Coronary artery (tissue), 2 donors: Measurements from ENCODE around the gene TGFBR1.
"Not testable (repeated sequence)": the region's sequence is repeated elsewhere in the genome, so short reads cannot be mapped to it uniquely, and the experiment has no call there.

Source experiments
- DNase-seq: peaks from one replicate; pipeline ENCODE4 v3.0.0-alpha.2; 2017; ENCODE audit warnings: low spot score
- H3K27ac ChIP-seq, 2 donors: fragments of 200-600 bp; sonication (generic); one replicate each; pipeline ENCODE4 v1.5.1; 2016 to 2019
- H3K4me3 ChIP-seq: fragments of 200-600 bp; sonication (generic); 2 replicates; pipeline ENCODE4 v1.5.1; 2016; ENCODE audit warnings: mild to moderate bottlenecking, moderate library complexity
- TF ChIP-seq, protein P1 (sequence below): fragments of 200-600 bp; sonication (generic); IDR thresholded peaks from one replicate; pipeline ENCODE4 v1.5.1; 2019; ENCODE audit warnings: antibody characterized with exemption

Gene TGFBR1

GRCh38 chr9:99090336-99091130, 14.4 kb upstream of the TGFBR1 start:
- DNase-seq = no peak
- Histone ChIP-seq H3K4me3 (no peak overlapping the region), H3K27ac (no peak overlapping the region)
- TF ChIP-seq, protein P1, sequence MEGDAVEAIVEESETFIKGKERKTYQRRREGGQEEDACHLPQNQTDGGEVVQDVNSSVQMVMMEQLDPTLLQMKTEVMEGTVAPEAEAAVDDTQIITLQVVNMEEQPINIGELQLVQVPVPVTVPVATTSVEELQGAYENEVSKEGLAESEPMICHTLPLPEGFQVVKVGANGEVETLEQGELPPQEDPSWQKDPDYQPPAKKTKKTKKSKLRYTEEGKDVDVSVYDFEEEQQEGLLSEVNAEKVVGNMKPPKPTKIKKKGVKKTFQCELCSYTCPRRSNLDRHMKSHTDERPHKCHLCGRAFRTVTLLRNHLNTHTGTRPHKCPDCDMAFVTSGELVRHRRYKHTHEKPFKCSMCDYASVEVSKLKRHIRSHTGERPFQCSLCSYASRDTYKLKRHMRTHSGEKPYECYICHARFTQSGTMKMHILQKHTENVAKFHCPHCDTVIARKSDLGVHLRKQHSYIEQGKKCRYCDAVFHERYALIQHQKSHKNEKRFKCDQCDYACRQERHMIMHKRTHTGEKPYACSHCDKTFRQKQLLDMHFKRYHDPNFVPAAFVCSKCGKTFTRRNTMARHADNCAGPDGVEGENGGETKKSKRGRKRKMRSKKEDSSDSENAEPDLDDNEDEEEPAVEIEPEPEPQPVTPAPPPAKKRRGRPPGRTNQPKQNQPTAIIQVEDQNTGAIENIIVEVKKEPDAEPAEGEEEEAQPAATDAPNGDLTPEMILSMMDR = no peak

DNA sequence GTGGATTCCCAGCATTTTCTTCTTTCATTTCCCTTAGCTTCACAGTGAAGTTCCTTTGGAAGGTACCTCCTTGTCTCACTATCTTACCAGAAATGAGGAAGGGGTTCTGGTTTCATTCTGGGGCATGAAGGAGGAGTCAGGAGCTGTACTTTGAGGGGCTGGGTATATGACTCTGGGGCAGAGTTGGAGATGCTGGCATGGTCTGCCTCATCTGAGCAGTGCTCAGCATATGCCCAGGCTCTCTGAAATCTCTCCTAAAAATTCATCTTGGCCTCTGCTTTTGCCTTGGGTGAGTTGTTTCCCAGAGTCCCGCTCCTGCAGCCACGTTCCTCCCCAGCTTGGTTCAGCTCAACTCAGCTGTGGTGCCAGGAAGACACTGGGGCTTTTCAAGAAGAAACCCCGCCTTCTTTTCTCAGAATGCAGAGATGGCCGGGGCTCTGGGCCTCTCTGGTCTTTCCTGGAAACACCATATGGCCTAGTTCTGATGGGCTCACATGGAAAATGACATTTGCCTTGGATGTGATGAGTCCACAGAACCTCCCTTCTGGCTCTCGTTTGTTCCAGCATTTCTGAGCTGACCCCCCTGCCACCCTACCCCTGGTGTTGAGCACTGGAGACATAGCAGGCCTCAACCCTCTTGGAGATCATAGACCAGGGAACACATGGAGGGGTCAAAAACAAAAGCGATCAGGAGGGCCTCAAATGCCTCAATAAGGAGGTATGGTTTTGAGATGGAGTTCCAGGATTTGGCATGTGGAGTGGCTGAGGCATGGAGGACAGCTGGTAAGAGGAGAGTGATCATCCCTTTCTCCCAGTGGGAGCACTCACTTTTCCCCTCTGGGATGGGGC, 12.0 kb upstream of the TGFBR1 start:
- Histone ChIP-seq H3K4me3 (no peak overlapping the region), H3K27ac (no peak overlapping the region)
- TF ChIP-seq, protein P1 = no peak
- DNase-seq = no peak

DNA sequence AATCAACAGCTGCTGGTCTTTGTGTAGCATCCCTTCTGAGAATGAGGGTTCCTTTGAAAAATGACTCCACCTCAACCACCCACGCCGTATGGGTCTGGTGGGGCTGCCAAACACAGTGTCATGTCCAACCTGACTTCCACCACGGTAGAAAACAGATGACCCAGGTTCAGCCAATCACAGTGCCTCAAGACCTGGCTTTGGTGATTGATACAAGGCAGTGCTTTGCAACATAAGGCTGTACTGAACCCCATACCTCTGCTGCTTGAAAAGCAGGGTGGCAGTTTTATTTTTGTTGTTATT, 11.5 kb upstream of the TGFBR1 start:
- DNase-seq = no peak
- TF ChIP-seq, protein P1 = no peak

GRCh38 chr9:99095565-99095964, 9.3 kb upstream of the TGFBR1 start:
- H3K4me3 ChIP-seq = no peak overlapping the region
- no peak for DNase-seq
- no peak overlapping the region for H3K27ac ChIP-seq
- TF ChIP-seq, protein P1 = no peak

More for the DNA sequence above, 11.5 kb upstream of the TGFBR1 start:
- Histone ChIP-seq H3K27ac (no peak overlapping the region), H3K4me3 (no peak overlapping the region)

GRCh38 chr9:99096409-99096808, 8.5 kb upstream of the TGFBR1 start:
- no peak overlapping the region for H3K27ac ChIP-seq
- no peak for DNase-seq
- TF ChIP-seq, protein P1 = no peak
- H3K4me3 ChIP-seq = no peak overlapping the region

DNA sequence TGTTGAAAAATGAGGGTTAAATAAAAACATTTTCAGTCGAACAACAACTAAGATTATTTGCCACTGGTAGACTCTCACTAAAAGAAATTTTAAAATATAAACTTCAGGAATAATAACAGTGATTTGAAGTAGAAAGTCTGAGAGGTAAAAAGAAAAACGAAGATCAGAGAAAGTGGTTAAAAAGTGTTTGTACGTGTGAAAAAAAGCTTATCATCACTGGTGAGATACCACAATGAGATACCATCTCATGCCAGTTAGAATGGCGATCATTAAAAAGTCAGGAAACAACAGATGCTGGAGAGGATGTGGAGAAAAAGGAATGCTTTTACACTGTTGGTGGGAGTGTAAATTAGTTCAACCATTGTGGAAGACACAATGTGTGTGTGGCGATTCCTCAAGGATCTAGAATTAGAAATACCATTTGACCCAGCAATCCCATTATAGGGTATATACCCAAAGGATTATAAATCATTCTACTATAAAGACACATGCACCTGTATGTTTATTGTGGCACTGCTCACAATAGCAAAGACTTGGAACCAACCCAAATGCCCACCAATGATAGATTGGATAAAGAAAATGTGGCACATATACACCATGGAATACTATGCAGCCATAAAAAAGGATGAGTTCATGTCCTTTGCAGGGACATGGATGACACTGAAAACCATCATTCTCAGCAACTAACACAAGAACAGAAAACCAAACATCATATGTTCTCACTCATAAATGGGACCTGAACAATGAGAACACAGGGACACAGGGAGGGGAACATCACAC, 4.9 kb upstream of the TGFBR1 start:
- DNase-seq, H3K4me3 ChIP-seq, H3K27ac ChIP-seq: not testable (repeated sequence)

DNA sequence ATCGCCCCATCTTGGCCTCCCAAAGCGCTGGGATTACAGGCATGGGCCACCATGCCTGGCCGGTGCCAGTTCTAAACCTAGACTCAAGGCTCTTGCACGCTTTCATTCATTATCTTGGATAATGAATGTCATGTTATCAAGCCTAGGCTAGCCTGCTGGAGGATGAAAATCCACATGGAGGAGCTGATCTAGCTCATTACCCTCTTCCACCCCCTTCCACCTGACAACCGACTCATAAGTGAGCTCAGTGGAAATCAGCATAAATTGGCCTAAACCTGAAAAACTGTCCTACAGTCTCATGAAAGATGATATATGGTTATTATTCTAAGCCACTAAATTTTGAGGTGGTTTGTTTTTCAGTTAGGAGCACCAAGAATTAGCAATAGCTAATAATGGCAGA, 3.6 kb upstream of the TGFBR1 start:
- H3K27ac ChIP-seq = no peak overlapping the region
- TF ChIP-seq, protein P1 = no peak
- DNase-seq = no peak
- no peak overlapping the region for H3K4me3 ChIP-seq
